Adrenal gland (tissue), 5 donors: ENCODE results near the gene PDZRN3.

ENCODE experiments used
- CTCF ChIP-seq, 6 experiments: fragments of 450-650 bp in 4 of 6; fragments of 200-600 bp in 2 of 6; sonication (generic) in 1 of 6; IDR thresholded peaks; 1 replicate in 5 of 6; 2 replicates in 1 of 6; pipeline versions ENCODE4 v1.5.1 to v1.8.0; 2016 to 2021; ENCODE audit warnings: antibody characterized with exemption in 6 of 6, mild to moderate bottlenecking in 2 of 6, moderate library complexity in 1 of 6
- POLR2A ChIP-seq, 2 donors: fragments of 450-650 bp; IDR thresholded peaks; one replicate each; pipeline ENCODE4 v1.6.1; 2017; ENCODE audit warnings: antibody characterized with exemption in 2 of 2, mild to moderate bottlenecking in 2 of 2, moderate library complexity in 1 of 2
- donor health status: DM: no; HTN: no; CAD: no.

- TF ChIP-seq CTCF (IDR thresholded peaks at IDR 0.05) (no peak), POLR2A (IDR thresholded peaks at IDR 0.05) (no peak)
These were observed 89.6 kb downstream of the PDZRN3 start for GRCh38 chr3:73535137-73535536.
